DOHH2 (cell line): ENCODE results near the gene YIPF2.

ENCODE experiments used
- EZH2phosphoT487 ChIP-seq: fragments of 200-600 bp; sonication (generic); IDR thresholded peaks from 2 replicates; pipeline ENCODE4 v1.6.1; 2017; ENCODE audit warnings: borderline replicate concordance, mild to moderate bottlenecking, antibody characterized with exemption, low read length, moderate library complexity, mixed read lengths
- TF ChIP-seq, protein P1 (sequence below): fragments of 200-600 bp; sonication (generic); IDR thresholded peaks from one replicate; pipeline ENCODE4 v1.5.1; 2014; ENCODE audit warnings: antibody characterized with exemption, mild to moderate bottlenecking, low read depth, low read length; ENCODE audit not compliant: poor library complexity, severe bottlenecking

GRCh38 chr19:10922638-10923014, 5.8 kb downstream of the YIPF2 start:
- TF ChIP-seq, protein P1, sequence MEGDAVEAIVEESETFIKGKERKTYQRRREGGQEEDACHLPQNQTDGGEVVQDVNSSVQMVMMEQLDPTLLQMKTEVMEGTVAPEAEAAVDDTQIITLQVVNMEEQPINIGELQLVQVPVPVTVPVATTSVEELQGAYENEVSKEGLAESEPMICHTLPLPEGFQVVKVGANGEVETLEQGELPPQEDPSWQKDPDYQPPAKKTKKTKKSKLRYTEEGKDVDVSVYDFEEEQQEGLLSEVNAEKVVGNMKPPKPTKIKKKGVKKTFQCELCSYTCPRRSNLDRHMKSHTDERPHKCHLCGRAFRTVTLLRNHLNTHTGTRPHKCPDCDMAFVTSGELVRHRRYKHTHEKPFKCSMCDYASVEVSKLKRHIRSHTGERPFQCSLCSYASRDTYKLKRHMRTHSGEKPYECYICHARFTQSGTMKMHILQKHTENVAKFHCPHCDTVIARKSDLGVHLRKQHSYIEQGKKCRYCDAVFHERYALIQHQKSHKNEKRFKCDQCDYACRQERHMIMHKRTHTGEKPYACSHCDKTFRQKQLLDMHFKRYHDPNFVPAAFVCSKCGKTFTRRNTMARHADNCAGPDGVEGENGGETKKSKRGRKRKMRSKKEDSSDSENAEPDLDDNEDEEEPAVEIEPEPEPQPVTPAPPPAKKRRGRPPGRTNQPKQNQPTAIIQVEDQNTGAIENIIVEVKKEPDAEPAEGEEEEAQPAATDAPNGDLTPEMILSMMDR: no peak
- no peak for TF ChIP-seq EZH2phosphoT487
